HUDEP-2 (cell line): Measurements from ENCODE around the gene FZR1.
"Not testable (repeated sequence)": the region's sequence is repeated elsewhere in the genome, so short reads cannot be mapped to it uniquely, and the experiment has no call there.

Experiments
- DNase-seq, 76 experiments: peaks; one replicate each; lab custom pipeline; 2025; ENCODE audit not compliant: unreplicated experiment in 76 of 76; lab: John Stamatoyannopoulos, UW

FZR1 gene

DNA sequence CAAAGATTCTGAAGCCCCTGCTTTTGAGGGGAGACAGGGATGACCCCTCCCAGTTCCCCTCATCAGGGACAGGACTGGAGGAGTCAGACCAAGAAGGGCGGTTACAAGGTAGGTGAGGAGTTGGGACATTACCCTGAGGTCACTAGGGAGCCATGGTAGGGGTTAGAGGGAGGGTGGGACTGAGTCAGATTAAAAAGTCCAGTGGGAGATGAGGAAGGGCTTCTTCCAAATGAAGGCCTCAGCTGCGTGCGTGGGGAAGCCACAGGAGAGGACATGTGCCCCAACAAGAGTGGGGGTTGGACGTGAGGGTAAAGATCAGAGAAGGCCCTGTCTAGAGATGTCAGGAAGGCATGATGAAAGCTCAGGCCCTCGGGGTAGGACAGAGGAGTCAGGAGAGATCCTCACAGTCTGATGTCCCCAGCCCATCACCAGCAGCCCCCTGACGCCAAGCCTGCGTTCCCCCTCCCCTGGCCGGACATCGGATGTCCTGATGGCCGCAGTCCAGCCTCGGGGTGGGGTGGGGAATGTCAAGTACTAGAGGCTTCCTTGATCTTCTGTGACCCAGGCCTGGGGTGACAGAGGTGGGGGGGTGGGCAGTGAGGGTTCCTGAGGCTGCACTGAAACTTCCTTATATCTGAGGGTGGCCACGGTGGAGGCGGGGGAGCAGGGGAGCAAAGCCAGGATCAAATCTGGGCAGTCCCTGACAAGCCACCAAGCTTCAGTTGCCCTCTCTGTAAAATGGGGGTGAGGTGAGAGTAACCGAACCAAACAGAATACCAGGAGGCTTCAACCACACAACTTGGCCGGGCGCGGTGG lies 57.8 kb downstream of the FZR1 start:
- DNase-seq: no peak

DNA sequence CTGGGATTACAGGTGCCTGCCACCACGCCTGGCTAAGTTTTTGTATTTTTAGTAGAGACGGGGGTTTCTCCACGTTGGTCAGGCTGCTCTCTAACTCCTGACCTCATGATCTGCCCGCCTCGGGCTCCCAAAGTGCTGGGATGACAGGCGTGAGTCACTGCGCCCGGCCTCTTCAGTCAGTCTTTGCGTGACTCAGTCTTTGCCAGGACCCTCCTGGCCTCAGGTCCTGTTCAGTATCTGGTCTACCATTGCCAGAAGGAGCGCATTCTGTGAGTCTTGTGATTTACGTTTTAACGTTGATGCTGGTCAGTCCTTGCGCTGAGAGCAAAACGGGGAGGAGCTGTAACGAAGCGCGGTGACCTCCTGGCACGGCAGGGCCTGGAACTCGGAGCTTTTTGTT lies 59.0 kb downstream of the FZR1 start:
- DNase-seq: peak in 1 of 76 experiments; percentile 25

- DNase-seq: not testable (repeated sequence)
Measured at GRCh38 chr19:3570042-3570441, 63.9 kb downstream of the FZR1 start.

- no peak for DNase-seq
Measured at GRCh38 chr19:3570606-3571011, 64.5 kb downstream of the FZR1 start.

DNA sequence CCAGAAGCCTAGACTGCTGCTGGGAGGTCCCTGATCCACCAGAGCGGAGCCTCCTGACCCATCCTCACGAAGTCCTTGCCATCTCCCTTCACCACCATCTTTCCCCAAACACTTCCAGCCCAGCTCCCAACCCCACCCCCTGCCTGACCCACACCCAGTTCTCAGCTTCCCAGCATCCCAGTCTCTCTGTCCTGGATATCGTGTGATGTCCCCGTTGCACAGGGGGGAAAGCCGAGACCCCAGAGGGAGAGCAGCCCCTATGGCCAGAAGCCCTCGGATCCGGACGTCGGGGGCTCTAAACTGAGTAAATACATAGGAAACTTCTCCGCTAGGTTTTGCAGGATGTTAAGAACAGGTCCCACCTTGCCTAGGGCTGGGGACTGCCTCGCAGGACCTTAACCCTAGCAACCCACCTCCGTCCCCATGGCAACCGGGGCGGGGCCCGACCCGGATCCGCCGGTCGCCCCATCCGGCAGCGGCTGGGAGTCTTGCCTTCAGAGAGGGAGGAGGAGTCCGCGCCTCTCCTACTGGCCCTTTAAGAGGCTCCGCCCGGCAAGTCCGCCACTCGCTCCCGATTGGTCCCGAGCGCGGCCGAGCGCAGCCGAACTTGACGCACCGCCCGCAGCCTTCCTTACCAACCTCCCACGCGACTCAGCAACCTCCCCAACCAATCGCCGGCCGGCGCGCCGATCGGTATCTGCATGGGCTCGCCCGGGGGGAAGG lies 66.2 kb downstream of the FZR1 start:
- DNase-seq: peak; percentile 93 to 100 (median 100)

DNA sequence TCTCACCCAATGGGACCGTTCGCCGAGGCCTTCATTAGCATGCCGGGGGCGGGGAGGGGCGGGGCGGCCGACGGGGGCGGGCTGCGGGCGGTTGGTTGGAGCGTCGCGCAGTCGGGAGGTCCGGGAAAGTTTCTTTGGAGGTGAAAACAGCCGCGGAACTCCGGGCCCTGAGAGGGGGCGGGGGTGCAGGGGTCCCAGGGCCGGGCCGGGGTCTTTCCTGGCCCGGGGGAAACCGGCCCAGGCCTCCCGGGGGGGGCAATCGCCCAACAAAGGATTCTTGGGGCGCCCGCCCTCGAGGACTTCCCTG lies 66.7 kb downstream of the FZR1 start, which contains the start of gene HMG20B:
Gene HMG20B, plus strand, starts transcription at position 90 of the 307 bp plus-strand sequence. CDS start 366 bp downstream, outside the sequence.
- DNase-seq: no peak

DNA sequence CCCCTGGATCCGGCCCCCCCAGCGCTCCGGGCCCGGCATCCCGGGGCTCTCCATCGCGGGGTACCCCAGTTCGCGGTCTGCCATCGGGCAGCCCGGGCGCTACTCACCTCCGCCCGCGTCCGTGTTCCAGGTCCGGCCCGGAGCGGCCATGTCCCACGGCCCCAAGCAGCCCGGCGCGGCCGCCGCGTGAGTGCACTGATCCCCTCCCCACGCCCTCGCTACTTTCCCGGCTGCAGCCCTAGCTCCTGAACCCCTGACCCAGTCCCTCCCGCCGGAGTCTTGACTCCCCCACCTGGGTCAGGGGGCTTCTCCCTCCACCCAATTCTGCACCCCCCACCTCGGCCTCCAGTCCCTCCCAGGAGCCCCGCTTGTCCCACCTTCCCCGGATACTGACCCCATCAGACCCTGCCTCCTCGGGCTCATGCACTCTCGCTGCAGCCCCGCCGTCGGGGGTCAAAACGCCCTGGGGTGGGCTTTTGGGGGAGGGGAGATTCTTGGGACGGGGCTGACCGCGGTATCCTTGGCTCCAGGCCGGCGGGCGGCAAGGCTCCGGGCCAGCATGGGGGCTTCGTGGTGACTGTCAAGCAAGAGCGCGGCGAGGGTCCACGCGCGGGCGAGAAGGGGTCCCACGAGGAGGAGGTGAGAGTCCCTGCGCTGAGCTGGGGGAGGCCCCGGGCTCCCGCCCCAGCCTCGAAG lies 67.2 kb downstream of the FZR1 start:
- peak in 11 of 76 experiments; percentile 18 to 55 (median 48) for DNase-seq

DNA sequence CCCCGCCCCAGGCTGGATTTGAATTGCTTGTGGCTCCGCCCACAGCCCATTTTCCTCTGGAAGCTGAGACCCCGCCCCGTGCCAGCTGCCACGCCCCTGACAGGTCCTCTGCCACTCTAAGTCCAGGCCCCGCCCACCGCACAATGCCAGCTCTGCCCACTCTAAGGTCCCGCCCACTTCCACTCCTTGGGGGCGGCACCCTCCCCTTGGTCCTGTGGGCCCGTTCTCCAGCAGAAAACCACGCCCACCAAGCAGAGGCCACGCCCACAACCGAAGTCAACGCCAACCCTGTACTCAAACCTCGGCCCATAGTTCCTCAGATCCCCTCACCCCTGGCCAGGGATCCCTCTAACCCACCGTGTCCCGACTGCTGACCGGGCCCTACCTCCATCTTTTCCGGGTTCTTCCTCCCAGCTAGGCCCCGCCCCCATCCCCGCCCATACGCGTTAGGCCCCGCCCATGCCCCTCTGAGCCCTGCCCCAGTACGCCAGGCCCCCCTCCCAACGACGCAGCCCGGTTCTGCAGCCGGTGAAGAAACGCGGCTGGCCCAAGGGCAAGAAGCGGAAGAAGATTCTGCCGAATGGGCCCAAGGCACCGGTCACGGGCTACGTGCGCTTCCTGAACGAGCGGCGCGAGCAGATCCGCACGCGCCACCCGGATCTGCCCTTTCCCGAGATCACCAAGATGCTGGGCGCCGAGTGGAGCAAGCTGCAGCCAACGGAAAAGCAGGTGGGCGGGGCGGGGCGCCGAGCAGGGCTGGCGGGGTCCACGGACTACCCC lies 67.9 kb downstream of the FZR1 start:
- DNase-seq: peak; percentile 76 to 100 (median 99)

GRCh38 chr19:3575260-3575741 lies 69.2 kb downstream of the FZR1 start:
- DNase-seq: peak in 64 of 76 experiments; percentile 16 to 85 (median 54)

- DNase-seq: no peak
Measured at GRCh38 chr19:3575949-3576673, 70.0 kb downstream of the FZR1 start.

GRCh38 chr19:3576696-3577443 lies 70.8 kb downstream of the FZR1 start:
- peak in 7 of 76 experiments; percentile 4 to 37 (median 25) for DNase-seq

- no peak for DNase-seq
Measured at GRCh38 chr19:3577723-3578344, 71.7 kb downstream of the FZR1 start.

GRCh38 chr19:3578390-3578789 lies 72.3 kb downstream of the FZR1 start:
- no peak for DNase-seq

GRCh38 chr19:3580156-3580934 lies 74.2 kb downstream of the FZR1 start:
- DNase-seq: no peak

- not testable (repeated sequence) for DNase-seq
Measured at GRCh38 chr19:3581792-3582191, 75.7 kb downstream of the FZR1 start.

GRCh38 chr19:3584036-3584802 lies 78.1 kb downstream of the FZR1 start:
- not testable (repeated sequence) for DNase-seq
